ENCODE measurements around the gene JAGN1.

DNA sequence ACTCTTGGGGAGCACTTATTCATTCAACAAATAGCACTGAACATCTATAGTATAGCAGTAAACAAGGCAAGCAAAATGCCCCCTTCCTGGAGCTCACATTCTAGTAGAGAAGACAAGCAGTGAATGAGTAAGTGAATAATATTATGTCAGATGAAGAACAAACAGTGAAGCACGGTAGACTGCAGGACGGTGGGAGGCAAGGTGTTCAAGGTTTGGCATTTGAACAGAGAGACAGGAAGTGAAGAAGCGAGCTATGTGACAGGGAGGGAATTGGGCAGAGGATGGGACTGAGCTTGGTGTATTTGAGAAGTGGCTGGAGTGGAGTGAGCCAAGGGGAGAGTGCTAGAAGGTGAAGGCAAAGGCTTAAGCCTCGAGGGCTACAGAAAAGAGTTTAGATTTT lies 44.6 kb downstream of the JAGN1 start:
- TF ChIP-seq POLR2A (IDR thresholded peaks at IDR 0.05) (no peak), EP300 (IDR thresholded peaks at IDR 0.05) (no peak)
- TF ChIP-seq, protein P1, sequence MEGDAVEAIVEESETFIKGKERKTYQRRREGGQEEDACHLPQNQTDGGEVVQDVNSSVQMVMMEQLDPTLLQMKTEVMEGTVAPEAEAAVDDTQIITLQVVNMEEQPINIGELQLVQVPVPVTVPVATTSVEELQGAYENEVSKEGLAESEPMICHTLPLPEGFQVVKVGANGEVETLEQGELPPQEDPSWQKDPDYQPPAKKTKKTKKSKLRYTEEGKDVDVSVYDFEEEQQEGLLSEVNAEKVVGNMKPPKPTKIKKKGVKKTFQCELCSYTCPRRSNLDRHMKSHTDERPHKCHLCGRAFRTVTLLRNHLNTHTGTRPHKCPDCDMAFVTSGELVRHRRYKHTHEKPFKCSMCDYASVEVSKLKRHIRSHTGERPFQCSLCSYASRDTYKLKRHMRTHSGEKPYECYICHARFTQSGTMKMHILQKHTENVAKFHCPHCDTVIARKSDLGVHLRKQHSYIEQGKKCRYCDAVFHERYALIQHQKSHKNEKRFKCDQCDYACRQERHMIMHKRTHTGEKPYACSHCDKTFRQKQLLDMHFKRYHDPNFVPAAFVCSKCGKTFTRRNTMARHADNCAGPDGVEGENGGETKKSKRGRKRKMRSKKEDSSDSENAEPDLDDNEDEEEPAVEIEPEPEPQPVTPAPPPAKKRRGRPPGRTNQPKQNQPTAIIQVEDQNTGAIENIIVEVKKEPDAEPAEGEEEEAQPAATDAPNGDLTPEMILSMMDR (IDR thresholded peaks at IDR 0.05), result no peak
